Vagina (tissue), 2 donors: ENCODE data around the gene RSPH10B2.
"Not testable (repeated sequence)": the region's sequence is repeated elsewhere in the genome, so short reads cannot be mapped to it uniquely, and the experiment has no call there.

Experiments used
- CTCF ChIP-seq, 3 experiments: fragments of 450-650 bp in 2 of 3; fragments of 200-600 bp in 1 of 3; sonication (generic) in 1 of 3; IDR thresholded peaks; one replicate each; pipeline ENCODE4 v1.5.1; 2017 to 2019; ENCODE audit warnings: antibody characterized with exemption in 3 of 3, mild to moderate bottlenecking in 2 of 3, moderate library complexity in 2 of 3
- POLR2A ChIP-seq, 2 donors: fragments of 450-650 bp; IDR thresholded peaks; one replicate each; pipeline ENCODE4 v1.6.1; 2017; ENCODE audit warnings: antibody characterized with exemption in 2 of 2, mild to moderate bottlenecking in 2 of 2, moderate library complexity in 2 of 2
- POLR2AphosphoS5 ChIP-seq, 2 donors: sonication (generic); formaldehyde crosslinking; IDR thresholded peaks; one replicate each; pipeline ENCODE4 v1.9.0; 2017; ENCODE audit warnings: antibody characterized with exemption in 2 of 2, mild to moderate bottlenecking in 2 of 2, low read depth in 1 of 2; ENCODE audit not compliant: insufficient read depth in 1 of 2

- not testable (repeated sequence) for TF ChIP-seq CTCF (IDR thresholded peaks at IDR 0.05); POLR2A (IDR thresholded peaks at IDR 0.05); POLR2AphosphoS5 (IDR thresholded peaks at IDR 0.05; ENCODE audit: insufficient read depth in 1 of 2, low read depth in 1 of 2)
Measured at GRCh38 chr7:6800331-6800730, 46.4 kb downstream of the RSPH10B2 start.
